ENCODE results near the gene BID. TPM values are rescaled to one million over a fixed set of nuclear protein-coding genes. Genes with fewer than 3 reads are reported as not detected.
A peak's percentile ranks its signal among the peaks of the same experiment; 100 is the strongest.

The BID gene
- total RNA-seq, 2 experiments from 2014 or later: 59.9 to 60.3 TPM

- Histone ChIP-seq H4K20me1 (ENCODE audit: insufficient read depth, low read length) (peaks cover 20% of the 10 kb centered on the region), H3K4me2 (ENCODE audit: low read length) (peak overlapping the region; percentile 81), H2AFZ (ENCODE audit: low read length) (no peak overlapping the region), H3K27ac (ENCODE audit: low read depth, low read length, poor library complexity, severe bottlenecking) (peak overlapping the region; percentile 79), H3K4me1 (ENCODE audit: insufficient read depth, low read length, poor library complexity, severe bottlenecking) (peaks cover 46% of the 10 kb centered on the region), H3K9me2 (ENCODE audit: insufficient read depth, low read length) (no peaks in the 10 kb centered on the region), H3K9me3 (ENCODE audit: low read length) (no peaks in the 10 kb centered on the region), H3K79me2 (ENCODE audit: insufficient read depth, low read depth, low read length) (peaks cover 50% of the 10 kb centered on the region; the same call in 1 of the 2 replicates), H3K4me3 (ENCODE audit: low read depth, low read length, poor library complexity, severe bottlenecking) (peak overlapping the region; percentile 75), H3K36me3 (ENCODE audit: insufficient read depth, low read length) (0 out of 2 replicates have a peak, but pooled peaks cover 5% of the 10 kb centered on the region)
- TF ChIP-seq CTCF (conservative IDR thresholded peaks at IDR 0.05; ENCODE audit: low read length): no peak
- no peak for TF ChIP-seq EZH2phosphoT487 (IDR thresholded peaks at IDR 0.05; ENCODE audit: borderline replicate concordance, low read depth, low read length)
- no peak for DNase-seq (ENCODE audit: low spot score)
- intact Hi-C loops (cut with micrococcal nuclease; ENCODE audit: unreplicated experiment): loop anchor here (1.0 to 10.0 kb wide), 3 partner anchors 30 to 295 kb away; partner anchors contain the start of gene BCL2L13
- CTCF ChIA-PET (ENCODE audit: unreplicated experiment): interaction anchor here (0.5 to 2.0 kb wide), 2 partner anchors 29 to 58 kb away, joined by 3 to 6 read pairs; no protein-coding TSS in a partner anchor
- TSS peak; percentile 43 for BruUV-seq (replicated peaks)
- POLR2A ChIA-PET: interaction anchor here (0.6 to 2.5 kb wide), 6 partner anchors 9 to 367 kb away, joined by 4 to 8 read pairs (median 4); no protein-coding TSS in a partner anchor
Measured at GRCh38 chr22:17772249-17772957, 1.9 kb downstream of the BID start.

GRCh38 chr22:17770180-17771077, 3.8 kb downstream of the BID start:
- no peak overlapping the region for H3K27ac ChIP-seq (ENCODE audit: low read depth, low read length, poor library complexity, severe bottlenecking)
- peaks cover 20% of the 10 kb centered on the region for H4K20me1 ChIP-seq (ENCODE audit: insufficient read depth, low read length)
- H3K4me3 ChIP-seq (ENCODE audit: low read depth, low read length, poor library complexity, severe bottlenecking): no peak overlapping the region
- no peaks in the 10 kb centered on the region for H3K9me2 ChIP-seq (ENCODE audit: insufficient read depth, low read length)
- H3K4me1 ChIP-seq (ENCODE audit: insufficient read depth, low read length, poor library complexity, severe bottlenecking): peaks cover 32% of the 10 kb centered on the region
- no peak overlapping the region for H3K4me2 ChIP-seq (ENCODE audit: low read length)
- intact Hi-C loops (cut with micrococcal nuclease; ENCODE audit: unreplicated experiment): loop anchor here (5.0 to 10.0 kb wide), 2 partner anchors 136 to 297 kb away; partner anchors contain the start of gene BCL2L13
- H3K79me2 ChIP-seq (ENCODE audit: insufficient read depth, low read depth, low read length): peaks cover 53% of the 10 kb centered on the region; the same call in 1 of the 2 replicates
- H3K36me3 ChIP-seq (ENCODE audit: insufficient read depth, low read length): 0 out of 2 replicates have a peak, but pooled peaks cover 5% of the 10 kb centered on the region
- TF ChIP-seq EZH2phosphoT487 (IDR thresholded peaks at IDR 0.05; ENCODE audit: borderline replicate concordance, low read depth, low read length): no peak
- TF ChIP-seq CTCF (conservative IDR thresholded peaks at IDR 0.05; ENCODE audit: low read length): no peak
- no peak overlapping the region for H2AFZ ChIP-seq (ENCODE audit: low read length)
- no peak for DNase-seq (ENCODE audit: low spot score)
- no TSS peak for BruUV-seq (replicated peaks)
- H3K9me3 ChIP-seq (ENCODE audit: low read length): no peaks in the 10 kb centered on the region
- POLR2A ChIA-PET: interaction anchor here (1.3 kb wide), 1 partner anchor 295 kb away, joined by 4 read pairs; no protein-coding TSS in a partner anchor
- CTCF ChIA-PET (ENCODE audit: unreplicated experiment): no interaction called here

Measured in OCI-LY7 (cell line).